Upper lobe of left lung (tissue), 4 donors: Measurements from ENCODE around the gene RDX.

Source experiments
- EP300 ChIP-seq, 4 donors: sonication (generic); formaldehyde crosslinking; IDR thresholded peaks; one replicate each; pipeline ENCODE4 v1.5.1; 2017; ENCODE audit warnings: antibody characterized with exemption in 4 of 4, control low read depth in 2 of 4
- POLR2A ChIP-seq, 4 donors: fragments of 450-650 bp; IDR thresholded peaks; one replicate each; pipeline ENCODE4 v1.5.1; 2016 to 2017; ENCODE audit warnings: antibody characterized with exemption in 4 of 4, mild to moderate bottlenecking in 2 of 4
- POLR2AphosphoS5 ChIP-seq, 2 donors: sonication (generic); formaldehyde crosslinking; IDR thresholded peaks; one replicate each; pipeline ENCODE4 v1.5.1; 2017; ENCODE audit warnings: antibody characterized with exemption in 2 of 2
- TF ChIP-seq, protein P1 (sequence below), 6 experiments: fragments of 450-650 bp in 4 of 6; fragments of 200-600 bp in 2 of 6; sonication (generic) in 2 of 6; IDR thresholded peaks; one replicate each; pipeline ENCODE4 v1.5.1; 2016 to 2019; ENCODE audit warnings: antibody characterized with exemption in 6 of 6

DNA sequence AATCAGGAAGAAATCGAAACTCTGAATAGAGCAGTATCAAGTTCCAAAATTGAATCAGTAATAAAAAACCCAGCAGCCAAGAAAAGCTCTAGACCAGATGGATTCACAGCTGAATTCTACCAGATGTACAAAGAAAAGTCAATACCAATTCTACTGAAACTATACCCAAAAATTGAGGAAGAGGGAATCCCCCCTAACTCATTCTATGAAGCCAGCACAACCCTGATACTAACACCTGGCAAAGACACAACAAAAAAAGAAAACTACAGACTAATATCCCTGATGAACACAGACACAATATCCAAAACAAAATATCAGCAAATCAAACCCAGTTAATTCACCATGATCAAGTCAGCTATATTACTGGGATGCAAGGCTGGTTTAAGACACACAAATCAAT is 105.5 kb downstream of the RDX start:
- TF ChIP-seq POLR2AphosphoS5 (IDR thresholded peaks at IDR 0.05) (no peak), POLR2A (IDR thresholded peaks at IDR 0.05) (no peak), EP300 (IDR thresholded peaks at IDR 0.05) (no peak)
- TF ChIP-seq, protein P1, sequence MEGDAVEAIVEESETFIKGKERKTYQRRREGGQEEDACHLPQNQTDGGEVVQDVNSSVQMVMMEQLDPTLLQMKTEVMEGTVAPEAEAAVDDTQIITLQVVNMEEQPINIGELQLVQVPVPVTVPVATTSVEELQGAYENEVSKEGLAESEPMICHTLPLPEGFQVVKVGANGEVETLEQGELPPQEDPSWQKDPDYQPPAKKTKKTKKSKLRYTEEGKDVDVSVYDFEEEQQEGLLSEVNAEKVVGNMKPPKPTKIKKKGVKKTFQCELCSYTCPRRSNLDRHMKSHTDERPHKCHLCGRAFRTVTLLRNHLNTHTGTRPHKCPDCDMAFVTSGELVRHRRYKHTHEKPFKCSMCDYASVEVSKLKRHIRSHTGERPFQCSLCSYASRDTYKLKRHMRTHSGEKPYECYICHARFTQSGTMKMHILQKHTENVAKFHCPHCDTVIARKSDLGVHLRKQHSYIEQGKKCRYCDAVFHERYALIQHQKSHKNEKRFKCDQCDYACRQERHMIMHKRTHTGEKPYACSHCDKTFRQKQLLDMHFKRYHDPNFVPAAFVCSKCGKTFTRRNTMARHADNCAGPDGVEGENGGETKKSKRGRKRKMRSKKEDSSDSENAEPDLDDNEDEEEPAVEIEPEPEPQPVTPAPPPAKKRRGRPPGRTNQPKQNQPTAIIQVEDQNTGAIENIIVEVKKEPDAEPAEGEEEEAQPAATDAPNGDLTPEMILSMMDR (IDR thresholded peaks at IDR 0.05): no peak
